Measurements from ENCODE around the gene PNMT.

The PNMT gene

GRCh38 chr17:39711851-39712250 lies 43.6 kb downstream of the PNMT start:
- DNase-seq = no peak

DNA sequence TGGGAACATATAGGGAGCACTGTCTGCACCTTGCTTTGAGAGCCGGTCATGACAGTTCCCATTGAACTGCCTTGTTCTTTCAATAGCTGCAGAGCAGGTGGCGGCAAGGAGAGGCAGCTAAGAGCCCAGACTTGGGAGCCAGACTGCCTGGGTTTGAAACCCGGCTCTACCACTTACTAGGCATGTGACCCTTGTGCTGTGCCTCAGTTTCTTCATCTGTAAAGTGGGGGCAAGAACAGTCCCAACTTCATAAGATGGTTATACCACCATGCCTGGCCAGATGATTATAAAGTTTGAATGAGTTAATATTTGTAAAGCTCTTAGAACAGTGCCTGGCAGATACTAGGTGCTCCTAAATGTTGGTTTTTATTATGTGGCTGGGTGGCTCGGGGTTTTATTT lies 46.0 kb downstream of the PNMT start:
- no peak for DNase-seq

DNA sequence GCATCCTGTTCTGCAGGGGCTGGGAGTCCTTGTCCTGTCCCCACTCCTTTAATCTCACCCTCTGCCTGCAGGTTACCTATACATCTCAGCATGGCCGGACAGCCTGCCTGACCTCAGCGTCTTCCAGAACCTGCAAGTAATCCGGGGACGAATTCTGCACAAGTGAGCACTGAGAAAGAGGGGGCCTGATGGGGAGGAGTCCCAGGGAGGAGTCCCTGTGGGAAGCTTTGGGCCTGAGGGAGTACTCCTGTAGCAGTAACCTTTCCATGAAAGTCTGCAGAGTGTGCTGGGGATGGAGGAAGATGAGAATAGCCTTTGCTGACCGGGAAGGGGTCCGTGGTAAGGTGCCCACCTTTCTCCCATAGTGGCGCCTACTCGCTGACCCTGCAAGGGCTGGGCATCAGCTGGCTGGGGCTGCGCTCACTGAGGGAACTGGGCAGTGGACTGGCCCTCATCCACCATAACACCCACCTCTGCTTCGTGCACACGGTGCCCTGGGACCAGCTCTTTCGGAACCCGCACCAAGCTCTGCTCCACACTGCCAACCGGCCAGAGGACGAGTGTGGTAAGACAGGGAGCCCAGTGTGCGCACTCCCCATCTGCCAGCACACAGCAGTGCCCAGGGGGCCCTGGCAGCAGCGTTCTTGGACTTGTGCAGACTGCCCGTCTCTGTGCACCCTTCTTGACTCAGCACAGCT lies 47.3 kb downstream of the PNMT start:
- no peak for DNase-seq

- DNase-seq = no peak
Observed at GRCh38 chr17:39716073-39716818, 48.0 kb downstream of the PNMT start.

DNA sequence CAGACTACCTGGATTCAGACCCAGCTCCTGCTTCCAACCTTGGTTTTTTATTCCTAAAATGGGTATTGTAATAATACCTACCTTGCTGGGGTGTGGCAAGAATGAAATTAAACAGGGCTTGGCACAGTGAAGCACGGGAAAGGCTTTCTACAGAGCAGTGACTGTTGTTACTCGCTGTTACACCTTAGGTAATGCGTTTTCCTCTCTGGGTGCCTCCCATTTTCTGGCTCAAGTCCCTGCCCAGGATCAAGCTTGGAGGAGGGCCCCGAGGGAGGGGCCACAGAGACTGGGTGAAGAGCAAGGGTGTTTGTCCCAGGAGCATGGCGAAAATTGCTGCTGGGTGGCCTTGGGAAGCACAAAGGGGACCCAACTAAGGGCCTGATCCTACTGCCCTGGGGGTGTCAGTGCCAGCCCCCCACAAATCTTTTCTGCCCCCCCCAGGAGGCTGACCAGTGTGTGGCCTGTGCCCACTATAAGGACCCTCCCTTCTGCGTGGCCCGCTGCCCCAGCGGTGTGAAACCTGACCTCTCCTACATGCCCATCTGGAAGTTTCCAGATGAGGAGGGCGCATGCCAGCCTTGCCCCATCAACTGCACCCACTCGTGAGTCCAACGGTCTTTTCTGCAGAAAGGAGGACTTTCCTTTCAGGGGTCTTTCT lies 48.8 kb downstream of the PNMT start:
- DNase-seq = no peak

GRCh38 chr17:39717660-39718059 lies 49.4 kb downstream of the PNMT start:
- no peak for DNase-seq

DNA sequence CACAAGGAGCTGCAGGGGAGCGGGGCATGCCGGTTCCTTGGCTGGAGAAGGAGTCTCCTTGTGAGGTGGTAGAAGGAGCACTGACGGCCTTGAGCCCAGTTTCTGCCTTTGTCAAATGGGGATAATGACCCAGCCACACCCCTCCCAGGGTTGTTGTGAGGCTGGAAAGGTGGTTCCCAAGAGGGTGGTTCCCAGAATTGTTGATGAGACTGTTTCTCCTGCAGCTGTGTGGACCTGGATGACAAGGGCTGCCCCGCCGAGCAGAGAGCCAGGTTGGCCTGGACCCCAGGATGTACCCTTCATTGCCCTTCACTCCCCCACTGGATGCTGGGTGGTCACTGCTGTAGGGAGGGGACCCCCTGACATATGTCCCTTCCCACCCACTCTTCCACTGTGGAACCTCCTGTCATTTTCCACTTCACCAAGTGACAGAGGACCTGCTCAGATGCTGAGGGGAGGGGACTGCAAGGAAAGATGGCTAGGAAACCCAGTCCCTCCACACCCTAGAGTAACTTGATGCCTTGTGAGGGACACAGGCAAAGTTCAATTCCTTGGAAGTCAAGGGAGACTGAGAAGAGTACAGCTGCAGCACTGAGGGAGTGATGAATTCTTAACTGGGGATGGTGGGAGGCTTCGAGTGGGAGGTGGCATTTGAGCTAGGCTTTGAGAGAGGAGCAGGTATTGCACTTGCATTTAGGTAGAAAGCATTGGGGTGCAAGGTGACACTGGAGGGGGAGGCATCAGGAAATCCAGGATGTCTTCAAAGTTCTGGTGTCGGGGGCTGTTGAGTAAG lies 51.5 kb downstream of the PNMT start:
- no peak for DNase-seq

Measured in NCI-H524 (cell line).